Chondrocyte (in vitro differentiated cells): ENCODE results near the gene NR5A1. TPM values are rescaled to one million over a fixed set of nuclear protein-coding genes. Genes with fewer than 3 reads are reported as not detected.
A peak's percentile ranks its signal among the peaks of the same experiment; 100 is the strongest.

Source experiments
- DNase-seq: peaks from one replicate; pipeline ENCODE4 v3.0.0; 2021; ENCODE audit warnings: mixed read lengths, low spot score
- H3K27ac Mint-ChIP-seq: one replicate; pipeline ENCODE4 v1.8.0; 2021; ENCODE audit warnings: mild to moderate bottlenecking, moderate library complexity, mixed read lengths; ENCODE audit not compliant: unreplicated experiment
- H3K27me3 Mint-ChIP-seq: 2 replicates; pipeline ENCODE4 v1.8.0; 2021; ENCODE audit warnings: low read depth, mixed read lengths
- H3K36me3 Mint-ChIP-seq: 2 replicates; pipeline ENCODE4 v1.8.0; 2021; ENCODE audit warnings: low read depth, mixed read lengths
- H3K4me1 Mint-ChIP-seq: 2 replicates; pipeline ENCODE4 v1.8.0; 2021; ENCODE audit warnings: low read depth, mild to moderate bottlenecking, mixed read lengths
- H3K4me3 Mint-ChIP-seq: one replicate; pipeline ENCODE4 v1.8.0; 2021; ENCODE audit warnings: mild to moderate bottlenecking, moderate library complexity, mixed read lengths; ENCODE audit not compliant: unreplicated experiment
- H3K9me3 Mint-ChIP-seq: 2 replicates; pipeline ENCODE4 v1.8.0; 2021; ENCODE audit warnings: low read depth, mixed read lengths
- CTCF ChIP-seq: fragments of 200-600 bp; sonication (generic); IDR thresholded peaks from 2 replicates; pipeline ENCODE4 v1.5.0; 2021; ENCODE audit warnings: antibody characterized with exemption, mild to moderate bottlenecking, moderate library complexity
- total RNA-seq: library from RNA; stranded (reverse); gene quantifications from 3 replicates; pipeline ENCODE4 v1.2.1, GENCODE V29; 2021

Gene NR5A1
- total RNA-seq, 1 donor from 2014 or later = not detected

- Mint-ChIP-seq H3K27ac (no peak overlapping the region), H3K36me3 (peaks cover 3% of the 10 kb centered on the region), H3K9me3 (peaks cover 13% of the 10 kb centered on the region), H3K4me1 (no peaks in the 10 kb centered on the region), H3K4me3 (no peak overlapping the region), H3K27me3 (peaks cover 24% of the 10 kb centered on the region)
- TF ChIP-seq CTCF = no peak
- DNase-seq = peak; percentile 43
Observed at GRCh38 chr9:124458441-124458840, 48.8 kb downstream of the NR5A1 start.

- peak; percentile 63 for DNase-seq
- peaks cover 9% of the 10 kb centered on the region for H3K9me3 Mint-ChIP-seq
- TF ChIP-seq CTCF = no peak
Observed at GRCh38 chr9:124457887-124458431, 49.2 kb downstream of the NR5A1 start.

GRCh38 chr9:124457079-124457886 is 49.9 kb downstream of the NR5A1 start:
- Mint-ChIP-seq H3K27ac (no peak overlapping the region), H3K27me3 (peaks cover 20% of the 10 kb centered on the region), H3K4me1 (no peaks in the 10 kb centered on the region), H3K4me3 (no peak overlapping the region), H3K36me3 (no peaks in the 10 kb centered on the region), H3K9me3 (peaks cover 6% of the 10 kb centered on the region)
- TF ChIP-seq CTCF = no peak
- peak; percentile 68 for DNase-seq

More at GRCh38 chr9:124457887-124458431, 49.2 kb downstream of the NR5A1 start:
- Mint-ChIP-seq H3K4me3 (no peak overlapping the region), H3K36me3 (peaks cover 3% of the 10 kb centered on the region), H3K27ac (no peak overlapping the region), H3K4me1 (no peaks in the 10 kb centered on the region), H3K27me3 (peaks cover 20% of the 10 kb centered on the region)

GRCh38 chr9:124456341-124457078 is 50.7 kb downstream of the NR5A1 start:
- H3K27me3 Mint-ChIP-seq = peaks cover 18% of the 10 kb centered on the region
- H3K4me1 Mint-ChIP-seq = no peaks in the 10 kb centered on the region
- no peaks in the 10 kb centered on the region for H3K36me3 Mint-ChIP-seq
- peak; percentile 79 for DNase-seq
- H3K9me3 Mint-ChIP-seq = peaks cover 6% of the 10 kb centered on the region
- H3K4me3 Mint-ChIP-seq = no peak overlapping the region
- no peak for TF ChIP-seq CTCF
- H3K27ac Mint-ChIP-seq = no peak overlapping the region

- no peaks in the 10 kb centered on the region for H3K36me3 Mint-ChIP-seq
- H3K27ac Mint-ChIP-seq = no peak overlapping the region
- peaks cover 5% of the 10 kb centered on the region for H3K9me3 Mint-ChIP-seq
- no peak overlapping the region for H3K4me3 Mint-ChIP-seq
- no peak for TF ChIP-seq CTCF
- peaks cover 18% of the 10 kb centered on the region for H3K27me3 Mint-ChIP-seq
- peaks cover 1% of the 10 kb centered on the region for H3K4me1 Mint-ChIP-seq
- no peak for DNase-seq
Observed at GRCh38 chr9:124455820-124456219, 51.4 kb downstream of the NR5A1 start.
